KOPT-K1 (cell line): Measurements from ENCODE around the gene HAND1.
A peak's percentile ranks its signal among the peaks of the same experiment; 100 is the strongest.

ENCODE experiments used
- H3K27ac ChIP-seq: fragments of 200-600 bp; sonication (generic); 2 replicates; pipeline ENCODE4 v1.5.1; 2016; ENCODE audit warnings: antibody characterized with exemption, mild to moderate bottlenecking, low read depth, low read length; ENCODE audit not compliant: poor library complexity, severe bottlenecking
- H3K36me3 ChIP-seq: fragments of 200-600 bp; sonication (generic); 2 replicates; pipeline ENCODE4 v1.5.1; 2017; ENCODE audit warnings: antibody characterized with exemption, mild to moderate bottlenecking, low read length, moderate library complexity; ENCODE audit not compliant: insufficient read depth
- H3K9me3 ChIP-seq: fragments of 200-600 bp; sonication (generic); 2 replicates; pipeline ENCODE4 v1.5.1; 2017; ENCODE audit warnings: antibody characterized with exemption, low read length, mild to moderate bottlenecking; ENCODE audit not compliant: insufficient read depth, poor library complexity, severe bottlenecking

HAND1 gene

GRCh38 chr5:154464438-154464837 is 13.6 kb downstream of the HAND1 start:
- Histone ChIP-seq H3K9me3 (no peaks in the 10 kb centered on the region), H3K36me3 (peaks cover 3% of the 10 kb centered on the region; the same call in 1 of the 2 replicates), H3K27ac (no peak overlapping the region)

GRCh38 chr5:154461531-154461930 is 16.5 kb downstream of the HAND1 start:
- Histone ChIP-seq H3K27ac (no peak overlapping the region), H3K9me3 (no peaks in the 10 kb centered on the region), H3K36me3 (peaks cover 32% of the 10 kb centered on the region)

DNA sequence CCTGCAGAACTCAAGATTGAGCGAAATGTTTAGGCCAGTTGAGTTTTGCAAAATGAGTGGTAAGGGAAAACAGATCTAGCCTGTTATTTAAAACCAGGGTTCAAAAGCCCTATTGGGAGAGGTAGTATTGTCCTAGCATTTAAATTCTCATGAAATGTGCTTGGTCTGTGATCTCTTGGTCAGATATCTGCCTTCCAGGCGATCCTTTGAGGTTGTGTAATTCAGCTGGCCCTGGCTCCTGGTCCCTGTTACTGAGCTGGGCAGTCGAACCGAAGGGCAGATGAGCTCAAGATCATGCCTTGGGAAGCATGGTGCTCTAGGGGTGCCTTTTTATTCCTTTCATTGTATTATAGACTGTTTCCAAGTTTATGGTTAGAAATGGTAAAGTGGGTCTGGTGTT is 17.9 kb downstream of the HAND1 start:
- peaks cover 46% of the 10 kb centered on the region for H3K36me3 ChIP-seq
- no peaks in the 10 kb centered on the region for H3K9me3 ChIP-seq
- H3K27ac ChIP-seq: no peak overlapping the region

- Histone ChIP-seq H3K27ac (no peak overlapping the region), H3K36me3 (peaks cover 57% of the 10 kb centered on the region), H3K9me3 (no peaks in the 10 kb centered on the region)
Measured at GRCh38 chr5:154459015-154459414, 19.0 kb downstream of the HAND1 start.

- Histone ChIP-seq H3K36me3 (peaks cover 82% of the 10 kb centered on the region), H3K27ac (no peak overlapping the region), H3K9me3 (no peaks in the 10 kb centered on the region)
Measured at GRCh38 chr5:154456540-154456939, 21.5 kb downstream of the HAND1 start.

DNA sequence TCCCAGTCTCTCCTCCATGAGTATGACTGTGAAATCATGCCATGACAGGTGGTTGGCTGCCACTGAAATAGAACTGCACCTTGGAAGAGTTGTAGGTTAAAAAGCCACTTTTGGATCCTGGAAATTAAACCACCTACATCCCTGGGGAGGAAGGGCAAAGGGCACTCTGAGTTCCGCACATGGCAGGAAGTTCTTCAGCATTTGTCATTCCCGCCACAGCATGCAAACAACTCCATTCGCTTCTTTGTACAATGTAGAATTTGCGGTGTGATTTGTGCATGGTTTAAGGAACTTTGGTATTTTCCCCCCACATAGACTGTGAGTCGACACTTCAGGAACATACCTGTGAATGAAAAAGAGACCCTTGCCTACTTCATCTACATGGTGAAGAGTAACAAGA is 22.4 kb downstream of the HAND1 start:
- Histone ChIP-seq H3K36me3 (peaks cover 92% of the 10 kb centered on the region), H3K27ac (no peak overlapping the region), H3K9me3 (no peaks in the 10 kb centered on the region)

- peaks cover 80% of the 10 kb centered on the region for H3K36me3 ChIP-seq
- no peak overlapping the region for H3K27ac ChIP-seq
- H3K9me3 ChIP-seq: no peaks in the 10 kb centered on the region
Measured at GRCh38 chr5:154451957-154452356, 26.1 kb downstream of the HAND1 start.

DNA sequence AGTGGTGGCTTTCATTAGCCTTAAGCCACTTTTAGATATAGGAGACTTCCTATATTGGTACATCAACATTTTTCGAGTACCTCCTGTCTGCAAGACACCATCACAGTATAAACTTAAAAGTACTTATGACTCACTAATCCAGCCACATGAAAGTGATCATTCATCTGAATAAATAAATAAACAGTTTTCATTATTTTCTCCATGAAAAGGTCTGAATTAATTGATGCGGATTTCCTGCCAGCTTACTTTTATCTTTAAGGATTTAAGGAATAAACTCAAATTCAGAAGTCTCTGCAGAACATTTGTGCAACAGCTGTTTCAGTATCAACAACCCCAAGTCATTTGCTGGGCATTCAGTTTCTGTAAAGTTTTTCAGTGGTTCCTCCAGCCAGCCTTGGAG is 28.2 kb downstream of the HAND1 start:
- no peaks in the 10 kb centered on the region for H3K9me3 ChIP-seq
- peaks cover 58% of the 10 kb centered on the region for H3K36me3 ChIP-seq
- H3K27ac ChIP-seq: no peak overlapping the region

- peak overlapping the region; percentile 80 for H3K27ac ChIP-seq
- no peaks in the 10 kb centered on the region for H3K9me3 ChIP-seq
- peaks cover 40% of the 10 kb centered on the region for H3K36me3 ChIP-seq
Measured at GRCh38 chr5:154447089-154447725, 30.8 kb downstream of the HAND1 start.

GRCh38 chr5:154446195-154447088 is 31.6 kb downstream of the HAND1 start:
- H3K27ac ChIP-seq: peak overlapping the region; percentile 80
- no peaks in the 10 kb centered on the region for H3K9me3 ChIP-seq
- peaks cover 40% of the 10 kb centered on the region for H3K36me3 ChIP-seq

DNA sequence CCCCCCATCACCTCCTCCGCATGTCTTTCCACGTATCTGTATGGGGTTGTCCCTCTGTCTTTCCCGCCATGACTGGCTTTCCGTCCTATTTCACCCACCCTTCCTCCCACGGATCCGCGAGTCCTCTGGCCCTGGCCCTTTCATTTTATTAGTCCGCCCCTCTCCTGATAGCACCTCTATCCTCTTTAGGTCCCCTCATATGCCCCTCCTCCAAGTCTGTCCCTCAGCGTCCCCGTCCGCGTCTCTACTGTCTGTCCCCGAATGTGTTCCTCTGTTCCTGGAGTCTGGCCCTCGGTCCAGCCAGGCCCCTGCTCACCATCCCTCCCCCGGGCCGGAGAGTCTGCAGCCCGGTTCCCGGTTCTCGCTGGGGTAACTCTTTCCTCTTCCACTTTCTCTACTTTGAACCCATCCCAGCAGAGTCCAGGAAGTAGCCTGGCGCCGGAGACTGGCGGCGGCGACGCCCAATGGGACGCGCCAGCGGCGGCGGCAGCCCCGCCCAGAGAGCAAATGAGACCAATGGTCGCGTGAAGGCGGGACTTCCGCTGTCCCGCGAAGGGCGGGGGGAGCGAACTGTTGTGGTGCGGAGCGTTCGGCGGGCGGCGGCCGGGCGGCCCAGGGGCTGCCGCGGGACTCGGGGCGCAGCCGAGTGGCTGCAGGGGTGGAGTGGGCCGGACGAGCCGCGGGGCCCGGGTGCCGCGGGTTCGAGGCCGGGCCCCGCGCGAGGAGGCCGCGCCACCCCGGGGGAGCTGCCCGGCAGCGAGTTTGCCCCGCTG is 32.4 kb downstream of the HAND1 start, which contains the start of gene SAP30L:
Gene SAP30L, plus strand, starts transcription at position 576 of the 773 bp plus-strand sequence. CDS start 608 bp downstream, outside the sequence.
- Histone ChIP-seq H3K36me3 (peaks cover 40% of the 10 kb centered on the region), H3K9me3 (no peaks in the 10 kb centered on the region), H3K27ac (peak within 1 kb of the TSS; percentile 80)

DNA sequence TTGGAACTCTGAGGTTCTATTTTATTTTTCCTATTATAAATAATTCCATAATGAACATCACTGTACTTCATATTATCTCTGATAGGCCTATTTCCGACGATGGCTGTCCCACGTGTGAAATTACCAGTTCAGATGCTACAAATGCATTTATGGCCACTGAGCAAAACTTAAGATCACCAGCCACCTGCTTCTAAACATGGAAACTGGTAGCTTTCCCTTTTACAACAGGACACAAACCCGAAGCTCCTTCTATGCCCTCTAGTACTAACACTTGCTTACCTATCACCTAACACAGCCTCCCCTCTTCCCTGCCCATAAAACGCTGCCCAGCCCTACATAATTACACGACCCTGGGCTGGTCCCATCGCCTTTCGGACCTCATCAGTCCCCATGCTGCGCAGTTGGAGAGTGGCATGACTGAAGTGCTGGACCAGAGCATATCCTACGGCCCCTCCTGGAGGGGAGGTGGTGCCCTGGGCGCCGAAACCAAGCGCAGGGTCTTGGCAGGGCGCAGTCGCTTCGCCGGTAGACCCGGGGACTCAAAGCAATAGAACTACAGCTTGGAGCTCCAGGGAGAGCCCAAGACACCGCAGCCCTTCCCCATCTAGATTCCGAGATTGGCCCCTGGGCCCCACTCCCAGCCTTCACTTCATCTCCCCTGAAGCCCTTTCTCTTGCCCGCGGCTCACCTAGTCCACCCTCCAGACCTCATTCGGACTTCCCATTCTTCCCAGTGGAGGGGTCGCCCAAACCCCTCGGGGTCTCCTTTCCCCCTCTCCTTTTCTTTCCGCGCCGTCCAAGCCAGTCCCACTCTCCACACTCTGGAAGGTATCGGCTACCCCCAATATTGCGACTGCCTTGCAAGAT is 33.2 kb downstream of the HAND1 start:
- H3K27ac ChIP-seq: peak overlapping the region; percentile 80
- H3K36me3 ChIP-seq: peaks cover 40% of the 10 kb centered on the region
- no peaks in the 10 kb centered on the region for H3K9me3 ChIP-seq

DNA sequence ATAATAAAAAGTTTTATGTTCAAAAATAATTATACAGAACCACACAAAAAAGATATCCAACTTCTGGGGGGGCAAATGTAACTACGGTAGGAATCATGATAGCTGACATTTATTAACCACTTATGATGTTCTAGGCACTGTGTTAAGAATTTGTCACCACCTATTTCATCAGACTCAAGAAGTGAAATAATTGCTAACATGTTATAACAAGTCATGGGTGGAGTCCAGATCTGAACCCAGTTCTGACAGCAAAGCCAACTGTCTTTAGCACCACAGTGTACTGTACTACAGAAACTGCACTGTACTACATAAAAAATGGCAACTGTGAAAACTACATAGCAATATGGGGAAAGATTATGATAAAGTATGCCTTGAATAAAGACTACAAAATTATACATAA is 35.2 kb downstream of the HAND1 start:
- Histone ChIP-seq H3K27ac (no peak overlapping the region), H3K9me3 (no peaks in the 10 kb centered on the region), H3K36me3 (peaks cover 49% of the 10 kb centered on the region)

DNA sequence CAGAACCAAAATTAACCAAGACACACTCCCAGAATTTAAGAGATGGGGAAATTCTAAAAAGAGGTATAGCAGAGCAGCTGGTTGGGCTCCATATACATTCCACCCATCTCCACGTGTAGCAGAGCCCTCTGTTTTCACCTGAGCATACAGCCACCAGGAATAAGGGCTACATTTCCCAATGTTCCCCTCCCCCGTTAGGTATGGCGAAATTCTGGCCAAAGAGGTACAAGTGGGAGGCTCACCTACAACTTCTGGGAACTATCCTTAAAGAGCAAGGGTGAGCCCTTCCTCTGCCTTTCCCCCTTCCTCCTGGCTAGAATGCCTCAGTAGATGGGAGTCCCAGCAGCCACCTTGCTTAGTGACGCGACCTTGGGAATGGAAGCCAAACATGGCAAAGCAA is 37.5 kb downstream of the HAND1 start:
- H3K9me3 ChIP-seq: no peaks in the 10 kb centered on the region
- H3K27ac ChIP-seq: no peak overlapping the region
- H3K36me3 ChIP-seq: peaks cover 71% of the 10 kb centered on the region
